ENCODE measurements around the gene COPZ1. TPM values are rescaled to one million over a fixed set of nuclear protein-coding genes. Genes with fewer than 3 reads are reported as not detected.
A peak's percentile ranks its signal among the peaks of the same experiment; 100 is the strongest.
"Not testable (repeated sequence)": the region's sequence is repeated elsewhere in the genome, so short reads cannot be mapped to it uniquely, and the experiment has no call there.

COPZ1 gene
- total RNA-seq, 1 donor from 2014 or later: 219 TPM

DNA sequence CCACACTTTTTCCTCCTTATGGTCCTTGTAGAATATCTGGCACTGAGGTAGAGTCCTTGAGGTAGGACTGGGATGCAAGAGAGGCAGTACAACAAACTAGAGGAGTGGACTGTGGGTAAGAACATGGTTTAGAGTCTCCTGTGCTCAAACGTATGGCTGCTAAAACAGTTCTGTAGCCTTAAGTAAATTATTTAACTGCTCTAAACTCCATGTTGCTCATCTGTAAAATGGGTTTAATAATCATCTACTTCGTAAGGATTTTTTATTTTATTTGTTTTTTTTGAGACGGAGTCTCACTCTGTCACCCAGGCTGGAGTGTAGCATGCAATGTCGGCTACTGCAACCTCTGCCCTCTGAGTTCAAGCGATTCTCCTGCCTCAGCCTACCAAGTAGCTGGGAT is 3.6 kb upstream of the COPZ1 start:
- no peaks in the 10 kb centered on the region for H3K9me3 ChIP-seq (ENCODE audit: low read depth)
- H3K4me3 ChIP-seq: no peak overlapping the region
- no peak for TF ChIP-seq EZH2 (IDR thresholded peaks at IDR 0.05)
- TF ChIP-seq, protein P1, sequence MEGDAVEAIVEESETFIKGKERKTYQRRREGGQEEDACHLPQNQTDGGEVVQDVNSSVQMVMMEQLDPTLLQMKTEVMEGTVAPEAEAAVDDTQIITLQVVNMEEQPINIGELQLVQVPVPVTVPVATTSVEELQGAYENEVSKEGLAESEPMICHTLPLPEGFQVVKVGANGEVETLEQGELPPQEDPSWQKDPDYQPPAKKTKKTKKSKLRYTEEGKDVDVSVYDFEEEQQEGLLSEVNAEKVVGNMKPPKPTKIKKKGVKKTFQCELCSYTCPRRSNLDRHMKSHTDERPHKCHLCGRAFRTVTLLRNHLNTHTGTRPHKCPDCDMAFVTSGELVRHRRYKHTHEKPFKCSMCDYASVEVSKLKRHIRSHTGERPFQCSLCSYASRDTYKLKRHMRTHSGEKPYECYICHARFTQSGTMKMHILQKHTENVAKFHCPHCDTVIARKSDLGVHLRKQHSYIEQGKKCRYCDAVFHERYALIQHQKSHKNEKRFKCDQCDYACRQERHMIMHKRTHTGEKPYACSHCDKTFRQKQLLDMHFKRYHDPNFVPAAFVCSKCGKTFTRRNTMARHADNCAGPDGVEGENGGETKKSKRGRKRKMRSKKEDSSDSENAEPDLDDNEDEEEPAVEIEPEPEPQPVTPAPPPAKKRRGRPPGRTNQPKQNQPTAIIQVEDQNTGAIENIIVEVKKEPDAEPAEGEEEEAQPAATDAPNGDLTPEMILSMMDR (IDR thresholded peaks at IDR 0.05): no peak
- no peak for TF ChIP-seq EZH2phosphoT487 (IDR thresholded peaks at IDR 0.05)
- H3K4me1 ChIP-seq: peaks cover 3% of the 10 kb centered on the region
- H3K27ac ChIP-seq: no peak overlapping the region
- no peak overlapping the region for H3K4me2 ChIP-seq
- no peak overlapping the region for H3K9ac ChIP-seq
- H3K36me3 Mint-ChIP-seq: no peaks in the 10 kb centered on the region
- no peak for DNase-seq (ENCODE audit: low spot score)
- H3K9me3 Mint-ChIP-seq: no peaks in the 10 kb centered on the region
- no peak overlapping the region for H3K27ac Mint-ChIP-seq
- peaks cover 11% of the 10 kb centered on the region for H3F3A ChIP-seq (ENCODE audit: low read depth)
- no peaks in the 10 kb centered on the region for H4K20me1 ChIP-seq (ENCODE audit: low read depth)
- peaks cover 14% of the 10 kb centered on the region for H3K79me2 ChIP-seq (ENCODE audit: low read depth)
- H3K4me3 Mint-ChIP-seq: no peak overlapping the region
- peaks cover 13% of the 10 kb centered on the region for H3K4me1 Mint-ChIP-seq
- H3K27me3 ChIP-seq: no peaks in the 10 kb centered on the region
- no peaks in the 10 kb centered on the region for H3K36me3 ChIP-seq
- H3K27me3 Mint-ChIP-seq (ENCODE audit: insufficient read depth, low read depth): peaks cover 7% of the 10 kb centered on the region
- H2AFZ ChIP-seq (replicated peaks): no peak overlapping the region

DNA sequence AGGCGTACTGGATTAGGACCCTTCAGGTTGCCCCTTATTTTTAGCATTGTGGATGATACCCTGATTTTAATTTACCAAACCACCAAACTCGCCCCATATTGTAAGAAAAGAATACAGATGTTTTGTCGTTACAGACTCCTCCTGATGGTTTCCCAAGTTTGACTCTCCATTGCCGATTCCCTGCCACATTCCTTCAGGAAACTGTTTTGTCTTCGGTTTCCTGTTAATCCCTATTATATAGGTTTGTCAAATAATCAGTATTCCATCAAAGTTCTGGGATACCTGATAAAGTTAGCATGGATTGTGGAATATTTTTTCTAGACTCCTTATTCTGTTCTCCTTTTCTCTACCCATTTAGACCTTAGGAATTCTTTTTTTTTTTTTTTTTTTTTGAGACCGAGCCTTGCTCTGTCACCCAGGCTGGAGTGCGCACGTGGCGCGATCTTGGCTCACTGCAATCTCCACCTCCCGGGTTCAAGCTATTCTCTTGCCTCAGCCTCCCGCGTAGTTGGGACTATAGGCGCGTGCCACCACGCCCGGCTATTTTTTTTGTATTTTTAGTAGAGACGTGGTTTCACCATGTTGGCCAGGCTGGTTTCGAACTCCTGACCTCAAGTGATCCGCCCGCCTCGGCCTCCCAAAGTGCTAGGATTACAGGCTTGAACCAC is 645 bp downstream of the COPZ1 start:
- Histone ChIP-seq H3K9ac (peak overlapping the region; percentile 89), H2AFZ (replicated peaks) (peak overlapping the region; percentile 63), H3K79me2 (ENCODE audit: low read depth) (peaks cover 53% of the 10 kb centered on the region), H3K27ac (peak overlapping the region; percentile 5), H3K4me1 (peaks cover 13% of the 10 kb centered on the region), H3K4me2 (peak overlapping the region; percentile 81), H3K4me3 (peak overlapping the region; percentile 76), H3F3A (ENCODE audit: low read depth) (peaks cover 22% of the 10 kb centered on the region)
- not testable (repeated sequence) for H3K9me3 ChIP-seq (ENCODE audit: low read depth); H3K27me3 ChIP-seq; H3K9me3 Mint-ChIP-seq; H4K20me1 ChIP-seq (ENCODE audit: low read depth); H3K36me3 Mint-ChIP-seq; DNase-seq (ENCODE audit: low spot score); H3K36me3 ChIP-seq
- Mint-ChIP-seq H3K27me3 (ENCODE audit: insufficient read depth, low read depth) (peaks cover 11% of the 10 kb centered on the region), H3K4me1 (peaks cover 35% of the 10 kb centered on the region), H3K27ac (peak overlapping the region; percentile 96), H3K4me3 (peak overlapping the region; percentile 99)

GRCh38 chr12:54328595-54329337 is 3.8 kb downstream of the COPZ1 start:
- Histone ChIP-seq H3K4me3 (no peak overlapping the region), H3F3A (ENCODE audit: low read depth) (peaks cover 26% of the 10 kb centered on the region), H3K36me3 (no peaks in the 10 kb centered on the region), H3K79me2 (ENCODE audit: low read depth) (peaks cover 85% of the 10 kb centered on the region), H3K27me3 (no peaks in the 10 kb centered on the region), H3K9me3 (ENCODE audit: low read depth) (no peaks in the 10 kb centered on the region), H3K9ac (no peak overlapping the region), H2AFZ (replicated peaks) (no peak overlapping the region), H4K20me1 (ENCODE audit: low read depth) (peaks cover 6% of the 10 kb centered on the region), H3K27ac (no peak overlapping the region), H3K4me2 (no peak overlapping the region), H3K4me1 (peaks cover 13% of the 10 kb centered on the region)
- no peak for DNase-seq (ENCODE audit: low spot score)
- peaks cover 11% of the 10 kb centered on the region for H3K27me3 Mint-ChIP-seq (ENCODE audit: insufficient read depth, low read depth)
- peaks cover 36% of the 10 kb centered on the region for H3K4me1 Mint-ChIP-seq
- no peak overlapping the region for H3K4me3 Mint-ChIP-seq
- no peaks in the 10 kb centered on the region for H3K9me3 Mint-ChIP-seq
- TF ChIP-seq EZH2phosphoT487 (IDR thresholded peaks at IDR 0.05): no peak
- TF ChIP-seq, protein P1 (IDR thresholded peaks at IDR 0.05): no peak
- H3K27ac Mint-ChIP-seq: no peak overlapping the region
- H3K36me3 Mint-ChIP-seq: peaks cover 3% of the 10 kb centered on the region

DNA sequence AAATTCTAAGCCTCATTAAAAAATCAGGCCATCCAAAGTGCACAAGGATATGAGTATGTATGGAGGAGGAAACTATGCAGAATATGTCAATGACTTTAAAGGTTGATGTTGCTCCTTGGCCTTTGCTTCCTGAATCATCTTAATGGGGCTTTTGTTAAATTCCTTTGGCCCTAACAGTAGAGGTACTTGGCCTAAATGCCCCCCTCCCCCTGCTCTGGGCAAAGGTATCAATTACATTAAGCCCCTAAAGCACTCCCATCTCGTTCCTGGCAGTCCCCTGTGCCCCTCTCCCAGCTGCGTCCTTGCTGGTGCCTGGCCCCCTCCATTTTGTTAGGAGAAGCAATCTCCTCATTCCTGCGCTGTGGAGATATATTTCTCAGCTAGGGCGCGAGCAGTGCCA is 4.8 kb downstream of the COPZ1 start:
- no peak overlapping the region for H3K4me3 ChIP-seq
- peak overlapping the region; percentile 42 for H3K27ac ChIP-seq
- peaks cover 22% of the 10 kb centered on the region for H3F3A ChIP-seq (ENCODE audit: low read depth)
- peaks cover 32% of the 10 kb centered on the region for H3K4me1 Mint-ChIP-seq
- H3K9ac ChIP-seq: no peak overlapping the region
- TF ChIP-seq EZH2 (IDR thresholded peaks at IDR 0.05) (no peak), EZH2phosphoT487 (IDR thresholded peaks at IDR 0.05) (no peak)
- TF ChIP-seq, protein P1 (IDR thresholded peaks at IDR 0.05): no peak
- no peak for DNase-seq (ENCODE audit: low spot score)
- peaks cover 95% of the 10 kb centered on the region for H3K79me2 ChIP-seq (ENCODE audit: low read depth)
- no peaks in the 10 kb centered on the region for H3K36me3 ChIP-seq
- peaks cover 10% of the 10 kb centered on the region for H3K4me1 ChIP-seq
- no peaks in the 10 kb centered on the region for H3K9me3 Mint-ChIP-seq
- H3K4me3 Mint-ChIP-seq: no peak overlapping the region
- no peak overlapping the region for H3K27ac Mint-ChIP-seq
- peak overlapping the region; percentile 4 for H3K4me2 ChIP-seq
- peaks cover 3% of the 10 kb centered on the region for H3K36me3 Mint-ChIP-seq
- no peak overlapping the region for H2AFZ ChIP-seq (replicated peaks)
- no peaks in the 10 kb centered on the region for H3K27me3 ChIP-seq
- H3K9me3 ChIP-seq (ENCODE audit: low read depth): no peaks in the 10 kb centered on the region
- peaks cover 6% of the 10 kb centered on the region for H4K20me1 ChIP-seq (ENCODE audit: low read depth)
- H3K27me3 Mint-ChIP-seq (ENCODE audit: insufficient read depth, low read depth): peaks cover 8% of the 10 kb centered on the region
